MM.1S (cell line): ENCODE data around the gene MPHOSPH9.

Experiments
- DNase-seq: peaks from one replicate; pipeline ENCODE4 v3.0.0-alpha.2; 2015
- H2AFZ ChIP-seq: fragments of 300-600 bp; sonication (generic); 2 replicates; pipeline ENCODE4 v1.6.0; 2016; ENCODE audit warnings: antibody characterized with exemption, low read length
- H3F3A ChIP-seq: fragments of 300-600 bp; sonication (generic); 2 replicates; pipeline ENCODE4 v1.6.1; 2016; ENCODE audit warnings: mild to moderate bottlenecking, antibody characterized with exemption, low read length, moderate library complexity, mixed read lengths; ENCODE audit not compliant: insufficient read depth
- H3K27ac ChIP-seq: fragments of 300-600 bp; sonication (generic); 2 replicates; pipeline ENCODE4 v1.5.1; 2016; ENCODE audit warnings: mild to moderate bottlenecking, low read length
- H3K27me3 ChIP-seq: fragments of 300-600 bp; sonication (generic); replicated peaks from 2 replicates; pipeline ENCODE4 v1.6.0; 2016; ENCODE audit warnings: low read length; ENCODE audit not compliant: insufficient read depth
- H3K36me3 ChIP-seq: fragments of 300-600 bp; sonication (generic); replicated peaks from 2 replicates; pipeline ENCODE4 v1.6.1; 2016; ENCODE audit warnings: mild to moderate bottlenecking, low read length, mixed read lengths; ENCODE audit not compliant: insufficient read depth
- H3K4me1 ChIP-seq: fragments of 300-600 bp; sonication (generic); 2 replicates; pipeline ENCODE4 v1.6.1; 2016; ENCODE audit warnings: low read length, mixed read lengths
- H3K4me2 ChIP-seq: fragments of 300-600 bp; sonication (generic); 2 replicates; pipeline ENCODE4 v1.6.0; 2016; ENCODE audit warnings: low read depth, low read length
- H3K4me3 ChIP-seq: fragments of 300-600 bp; sonication (generic); 2 replicates; pipeline ENCODE4 v1.5.1; 2016; ENCODE audit warnings: low read length, mixed read lengths
- H3K79me2 ChIP-seq: fragments of 300-600 bp; sonication (generic); 2 replicates; pipeline ENCODE4 v1.6.1; 2016; ENCODE audit warnings: mixed run types, low read length, mixed read lengths
- H3K9ac ChIP-seq: fragments of 300-600 bp; sonication (generic); 2 replicates; pipeline ENCODE4 v1.6.1; 2016; ENCODE audit warnings: low read length, mixed read lengths
- H3K9me2 ChIP-seq: fragments of 300-600 bp; sonication (generic); replicated peaks from 2 replicates; pipeline ENCODE4 v1.6.1; 2016; ENCODE audit warnings: mild to moderate bottlenecking, low read length, mixed read lengths; ENCODE audit not compliant: insufficient read depth
- H3K9me3 ChIP-seq: fragments of 300-600 bp; sonication (generic); replicated peaks from 2 replicates; pipeline ENCODE4 v1.6.1; 2016; ENCODE audit warnings: mild to moderate bottlenecking, low read length, mixed read lengths; ENCODE audit not compliant: insufficient read depth
- H4K20me1 ChIP-seq: fragments of 300-600 bp; sonication (generic); 2 replicates; pipeline ENCODE4 v1.6.1; 2016; ENCODE audit warnings: mild to moderate bottlenecking, low read length, moderate library complexity, mixed read lengths; ENCODE audit not compliant: insufficient read depth
- EZH2 ChIP-seq: fragments of 300-600 bp; sonication (generic); optimal IDR thresholded peaks from 2 replicates; pipeline ENCODE3; 2017; ENCODE audit warnings: low read depth, mild to moderate bottlenecking, antibody characterized with exemption, low read length, mixed read lengths
- EZH2phosphoT487 ChIP-seq: fragments of 300-600 bp; sonication (generic); IDR thresholded peaks from 2 replicates; pipeline ENCODE4 v1.6.1; 2018; ENCODE audit warnings: antibody characterized with exemption, low read length
- TF ChIP-seq, protein P1 (sequence below): fragments of 300-600 bp; sonication (generic); IDR thresholded peaks from 2 replicates; pipeline ENCODE4 v1.5.1; 2016; ENCODE audit warnings: antibody characterized with exemption, low read length, mixed read lengths

Gene MPHOSPH9

DNA sequence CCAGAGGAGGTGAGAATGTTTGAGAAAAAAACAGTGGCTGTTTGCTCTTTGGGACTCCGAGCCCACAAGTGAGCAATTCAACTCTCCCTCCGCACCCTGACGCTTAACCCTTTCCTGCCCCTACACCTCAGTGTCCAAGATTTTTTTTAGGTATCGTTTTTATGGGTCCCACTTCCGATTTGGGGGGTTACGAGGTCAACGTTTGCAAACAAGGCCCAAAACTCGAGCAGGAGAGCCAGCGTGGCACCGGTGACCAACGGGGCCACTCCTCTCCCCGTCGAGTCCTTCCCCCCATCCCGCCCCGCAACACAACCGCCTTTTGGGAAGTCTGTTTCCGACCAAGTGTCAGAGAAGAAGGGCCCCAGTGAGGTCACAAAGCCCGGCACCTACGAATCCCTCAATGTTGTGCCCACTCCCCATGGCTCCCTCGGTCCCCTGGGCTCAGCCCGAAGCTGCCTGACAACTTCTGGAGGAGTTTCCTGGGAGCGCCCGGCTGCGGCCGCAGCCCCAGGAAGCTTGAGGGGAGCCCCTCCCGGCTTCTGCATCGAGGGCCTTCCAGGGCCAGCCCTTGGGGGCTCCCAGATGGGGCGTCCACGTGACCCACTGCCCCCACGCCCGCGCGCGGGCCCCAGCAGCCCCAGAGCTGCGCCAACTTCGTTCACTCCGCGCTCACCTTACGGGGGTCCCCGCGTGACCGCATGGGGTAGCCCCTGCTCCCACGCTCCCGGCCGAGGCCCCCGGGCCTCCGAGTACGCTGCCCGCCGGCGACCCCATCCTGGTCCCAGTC lies 37.5 kb upstream of the MPHOSPH9 start:
- Histone ChIP-seq H2AFZ (no peak overlapping the region; the same call in 1 of the 2 replicates), H3K36me3 (no peaks in the 10 kb centered on the region), H3K27ac (no peak overlapping the region), H3K27me3 (no peaks in the 10 kb centered on the region), H4K20me1 (no peaks in the 10 kb centered on the region), H3K9ac (no peak overlapping the region), H3K4me3 (peak overlapping the region; percentile 40; the same call in 1 of the 2 replicates), H3F3A (no peaks in the 10 kb centered on the region), H3K9me2 (no peaks in the 10 kb centered on the region), H3K9me3 (no peaks in the 10 kb centered on the region), H3K4me1 (no peaks in the 10 kb centered on the region), H3K4me2 (peak overlapping the region; percentile 62), H3K79me2 (no peaks in the 10 kb centered on the region)
- DNase-seq: no peak
- no peak for TF ChIP-seq EZH2phosphoT487
- no peak for TF ChIP-seq EZH2
- TF ChIP-seq, protein P1, sequence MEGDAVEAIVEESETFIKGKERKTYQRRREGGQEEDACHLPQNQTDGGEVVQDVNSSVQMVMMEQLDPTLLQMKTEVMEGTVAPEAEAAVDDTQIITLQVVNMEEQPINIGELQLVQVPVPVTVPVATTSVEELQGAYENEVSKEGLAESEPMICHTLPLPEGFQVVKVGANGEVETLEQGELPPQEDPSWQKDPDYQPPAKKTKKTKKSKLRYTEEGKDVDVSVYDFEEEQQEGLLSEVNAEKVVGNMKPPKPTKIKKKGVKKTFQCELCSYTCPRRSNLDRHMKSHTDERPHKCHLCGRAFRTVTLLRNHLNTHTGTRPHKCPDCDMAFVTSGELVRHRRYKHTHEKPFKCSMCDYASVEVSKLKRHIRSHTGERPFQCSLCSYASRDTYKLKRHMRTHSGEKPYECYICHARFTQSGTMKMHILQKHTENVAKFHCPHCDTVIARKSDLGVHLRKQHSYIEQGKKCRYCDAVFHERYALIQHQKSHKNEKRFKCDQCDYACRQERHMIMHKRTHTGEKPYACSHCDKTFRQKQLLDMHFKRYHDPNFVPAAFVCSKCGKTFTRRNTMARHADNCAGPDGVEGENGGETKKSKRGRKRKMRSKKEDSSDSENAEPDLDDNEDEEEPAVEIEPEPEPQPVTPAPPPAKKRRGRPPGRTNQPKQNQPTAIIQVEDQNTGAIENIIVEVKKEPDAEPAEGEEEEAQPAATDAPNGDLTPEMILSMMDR: no peak

DNA sequence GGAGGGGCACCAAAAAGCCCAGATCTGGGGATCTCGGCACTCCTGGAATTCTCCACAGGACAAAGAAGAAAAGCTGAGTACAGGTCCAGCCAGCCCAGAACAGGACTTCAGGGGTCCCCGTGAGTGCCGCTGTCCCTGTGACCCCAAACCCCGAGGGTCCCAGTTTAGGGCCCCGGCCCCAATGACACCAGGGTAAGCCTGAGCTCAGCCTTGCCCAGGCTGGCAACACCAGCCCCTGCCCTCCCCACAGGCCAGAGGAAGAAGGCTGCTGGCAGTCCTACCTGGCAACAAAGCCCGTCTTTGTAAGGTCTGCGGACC lies 36.9 kb upstream of the MPHOSPH9 start:
- no peak overlapping the region for H3K27ac ChIP-seq
- TF ChIP-seq EZH2 (no peak), EZH2phosphoT487 (no peak)
- TF ChIP-seq, protein P1: no peak
- no peaks in the 10 kb centered on the region for H3K27me3 ChIP-seq
- no peaks in the 10 kb centered on the region for H3K36me3 ChIP-seq
- H3K9me2 ChIP-seq: no peaks in the 10 kb centered on the region
- no peak overlapping the region for H3K9ac ChIP-seq
- H2AFZ ChIP-seq: no peak overlapping the region
- peak overlapping the region; percentile 62; the same call in 1 of the 2 replicates for H3K4me2 ChIP-seq
- H3K4me3 ChIP-seq: no peak overlapping the region
- H3K79me2 ChIP-seq: no peaks in the 10 kb centered on the region
- no peaks in the 10 kb centered on the region for H3K4me1 ChIP-seq
- H4K20me1 ChIP-seq: no peaks in the 10 kb centered on the region
- no peak for DNase-seq
- no peaks in the 10 kb centered on the region for H3K9me3 ChIP-seq
- H3F3A ChIP-seq: no peaks in the 10 kb centered on the region

DNA sequence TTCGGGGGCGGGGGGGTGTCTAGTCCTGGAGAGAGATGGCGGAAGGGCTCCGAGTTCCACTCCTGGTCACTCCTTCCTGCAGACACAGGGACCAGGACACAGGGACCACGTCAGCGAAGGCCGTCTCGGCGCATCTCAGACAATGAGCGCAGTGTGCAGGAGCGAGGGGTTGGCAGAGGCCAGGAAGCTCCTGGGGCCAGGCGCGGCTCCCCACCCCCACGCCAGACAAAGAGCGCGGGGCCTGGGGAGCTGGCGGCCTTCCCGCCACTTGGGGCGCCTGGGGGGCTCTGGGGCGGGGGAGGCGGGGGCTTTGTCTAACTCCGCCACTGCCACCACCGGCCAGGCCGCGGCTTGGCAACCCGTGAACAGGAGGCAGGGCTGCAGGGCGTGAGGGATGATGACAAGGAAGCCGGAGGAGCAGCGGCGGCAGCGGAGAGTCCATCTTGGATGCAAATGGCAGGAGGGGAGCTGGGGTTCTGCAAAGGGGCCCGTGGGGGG lies 36.5 kb upstream of the MPHOSPH9 start:
- Histone ChIP-seq H3K4me1 (no peaks in the 10 kb centered on the region), H3K4me3 (no peak overlapping the region), H4K20me1 (no peaks in the 10 kb centered on the region), H2AFZ (no peak overlapping the region), H3K9me2 (no peaks in the 10 kb centered on the region), H3K27me3 (no peaks in the 10 kb centered on the region), H3K27ac (no peak overlapping the region), H3K36me3 (no peaks in the 10 kb centered on the region), H3F3A (no peaks in the 10 kb centered on the region), H3K4me2 (no peak overlapping the region), H3K9me3 (no peaks in the 10 kb centered on the region), H3K9ac (no peak overlapping the region), H3K79me2 (no peaks in the 10 kb centered on the region)
- no peak for TF ChIP-seq EZH2phosphoT487
- no peak for TF ChIP-seq EZH2
- TF ChIP-seq, protein P1: no peak
- no peak for DNase-seq
